ENCODE results near the gene BPIFB3.

GRCh38 chr20:33037456-33037855 is 16.2 kb upstream of the BPIFB3 start:
- TF ChIP-seq CTCF (IDR thresholded peaks at IDR 0.05) = no peak
- TF ChIP-seq EP300 (IDR thresholded peaks at IDR 0.05) = no peak
- TF ChIP-seq POLR2A (IDR thresholded peaks at IDR 0.05) = no peak
- no peak for TF ChIP-seq POLR2AphosphoS5 (IDR thresholded peaks at IDR 0.05)

All from suprapubic skin (tissue), 4 donors.